Breast epithelium (tissue), 4 donors: ENCODE measurements around the gene SPNS3. TPM values are rescaled to one million over a fixed set of nuclear protein-coding genes. Genes with fewer than 3 reads are reported as not detected.
A peak's percentile ranks its signal among the peaks of the same experiment; 100 is the strongest.

Source experiments
- DNase-seq, 2 donors: peaks; one replicate each; pipeline ENCODE4 v3.0.0-alpha.2; 2019; ENCODE audit warnings: low spot score in 2 of 2
- H3K27ac ChIP-seq, 2 donors: fragments of 200-600 bp; sonication (generic) in 1 of 2; one replicate each; pipeline ENCODE4 v1.5.1; 2016 to 2019; ENCODE audit warnings: mild to moderate bottlenecking in 1 of 2
- H3K27me3 ChIP-seq, 2 donors: fragments of 200-600 bp; sonication (generic) in 1 of 2; one replicate each; pipeline versions ENCODE4 v1.5.1 to v1.6.0; 2017 to 2019; ENCODE audit warnings: control low read depth in 1 of 2, mild to moderate bottlenecking in 1 of 2
- H3K36me3 ChIP-seq: fragments of 200-600 bp; one replicate; pipeline ENCODE4 v1.5.1; 2019
- H3K4me1 ChIP-seq, 2 donors: fragments of 200-600 bp; sonication (generic); one replicate each; pipeline ENCODE4 v1.5.1; 2016 to 2019; ENCODE audit warnings: control low read depth in 1 of 2
- H3K4me3 ChIP-seq, 3 donors: fragments of 200-600 bp; sonication (generic); 1 replicate in 2 of 3; 2 replicates in 1 of 3; pipeline ENCODE4 v1.5.1; 2016 to 2019; ENCODE audit warnings: mild to moderate bottlenecking in 3 of 3, moderate library complexity in 2 of 3
- H3K9me3 ChIP-seq, 2 donors: fragments of 200-600 bp; sonication (generic) in 1 of 2; one replicate each; pipeline ENCODE4 v1.5.1; 2016 to 2019; ENCODE audit warnings: control low read depth in 1 of 2
- CTCF ChIP-seq, 3 donors: fragments of 450-650 bp; IDR thresholded peaks; one replicate each; pipeline ENCODE4 v1.5.1; 2016 to 2017; ENCODE audit warnings: antibody characterized with exemption in 3 of 3, mild to moderate bottlenecking in 3 of 3, moderate library complexity in 3 of 3
- POLR2A ChIP-seq: fragments of 450-650 bp; IDR thresholded peaks from one replicate; pipeline ENCODE4 v1.6.1; 2016; ENCODE audit warnings: antibody characterized with exemption, mild to moderate bottlenecking, moderate library complexity
- POLR2AphosphoS5 ChIP-seq, 3 donors: sonication (generic); formaldehyde crosslinking; IDR thresholded peaks; one replicate each; pipeline ENCODE4 v1.6.1; 2017; ENCODE audit warnings: antibody characterized with exemption in 3 of 3
- intact Hi-C: fragments of 100-400 bp; cut with DNase I; formaldehyde crosslinking; loops from one replicate; pipeline ENCODE4 v1.15.1; 2023; ENCODE audit warnings: low total_unique reads
- total RNA-seq, 3 donors: library from RNA; depleted of rRNA; stranded (reverse); fragments of >200 nt; gene quantifications; one replicate each; pipeline ENCODE4 v1.1.0, GENCODE V29; 2016

Gene SPNS3
- total RNA-seq, 3 donors from 2014 or later: 0.15 TPM; not detected in 2

GRCh38 chr17:4412933-4413831 lies 20.6 kb upstream of the SPNS3 start:
- intact Hi-C loops: no loop called here
- Histone ChIP-seq H3K9me3 (no peaks in the 10 kb centered on the region), H3K4me3 (peak overlapping the region in 1 of 3 donors; percentile 32), H3K27me3 (no peaks in the 10 kb centered on the region), H3K27ac (peak overlapping the region; percentile 29 to 58), H3K4me1 (no peaks in the 10 kb centered on the region), H3K36me3 (no peaks in the 10 kb centered on the region)
- peak; percentile 85 to 95 for DNase-seq
- peak; percentile 35 to 58 (median 57) for TF ChIP-seq POLR2AphosphoS5 (IDR thresholded peaks at IDR 0.05)
- TF ChIP-seq POLR2A: no peak
- TF ChIP-seq CTCF (IDR thresholded peaks at IDR 0.05): peak; percentile 95

DNA sequence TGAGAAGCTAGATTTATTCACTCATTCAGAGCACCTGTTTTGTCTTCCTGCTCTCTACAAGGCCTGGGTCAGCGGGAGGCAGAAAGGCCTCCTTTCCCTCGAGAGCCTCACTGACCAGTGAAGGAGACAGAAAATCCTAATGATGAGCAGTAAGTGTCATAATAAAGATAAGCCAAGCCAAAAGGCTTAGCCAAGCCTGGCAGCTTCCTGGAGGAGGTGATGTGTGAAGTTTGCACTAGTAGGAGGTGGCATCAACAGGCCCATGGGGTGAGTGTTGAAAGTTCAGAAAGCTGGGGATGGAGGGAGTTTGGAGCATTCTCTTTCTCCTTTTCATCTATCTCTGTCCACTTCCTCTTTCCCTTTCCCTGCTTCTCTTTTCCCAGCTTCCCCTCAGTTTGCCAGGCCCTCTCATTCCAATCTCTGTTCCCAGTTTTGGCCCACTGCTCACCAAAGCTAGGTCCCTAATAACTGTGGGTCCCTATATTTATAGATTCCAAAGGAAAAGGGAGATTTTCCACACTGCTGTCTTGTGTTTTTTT lies 16.5 kb upstream of the SPNS3 start:
- TF ChIP-seq POLR2AphosphoS5 (IDR thresholded peaks at IDR 0.05): no peak
- no peak overlapping the region for H3K27ac ChIP-seq
- intact Hi-C loops: no loop called here

GRCh38 chr17:4420692-4421131 lies 13.0 kb upstream of the SPNS3 start:
- no peak overlapping the region for H3K27ac ChIP-seq
- peak in 1 of 2 donors; percentile 37 for DNase-seq
- no peaks in the 10 kb centered on the region for H3K27me3 ChIP-seq
- TF ChIP-seq POLR2AphosphoS5 (IDR thresholded peaks at IDR 0.05): no peak
- TF ChIP-seq CTCF (IDR thresholded peaks at IDR 0.05): peak; percentile 61 to 87 (median 78)
- H3K36me3 ChIP-seq: no peaks in the 10 kb centered on the region
- no peaks in the 10 kb centered on the region for H3K4me1 ChIP-seq
- intact Hi-C loops: loop anchor here (10.0 kb wide), 1 partner anchor 144 kb away; the partner anchor contains the start of gene GGT6
- no peaks in the 10 kb centered on the region for H3K9me3 ChIP-seq
- no peak overlapping the region for H3K4me3 ChIP-seq

More for the DNA sequence above, 16.5 kb upstream of the SPNS3 start:
- Histone ChIP-seq H3K36me3 (no peaks in the 10 kb centered on the region), H3K4me3 (no peak overlapping the region), H3K27me3 (no peaks in the 10 kb centered on the region), H3K9me3 (no peaks in the 10 kb centered on the region), H3K4me1 (no peaks in the 10 kb centered on the region)
- no peak for DNase-seq

- H3K9me3 ChIP-seq: no peaks in the 10 kb centered on the region
- no peak overlapping the region for H3K27ac ChIP-seq
- H3K4me1 ChIP-seq: no peaks in the 10 kb centered on the region
- DNase-seq: no peak
- H3K4me3 ChIP-seq: no peak overlapping the region
- intact Hi-C loops: loop anchor here (10.0 kb wide), 1 partner anchor 142 kb away; the partner anchor contains the start of gene GGT6
- H3K36me3 ChIP-seq: no peaks in the 10 kb centered on the region
- no peak for TF ChIP-seq POLR2A
- TF ChIP-seq POLR2AphosphoS5 (IDR thresholded peaks at IDR 0.05): no peak
- TF ChIP-seq CTCF (IDR thresholded peaks at IDR 0.05): no peak
- H3K27me3 ChIP-seq: no peaks in the 10 kb centered on the region
Observed at GRCh38 chr17:4422864-4423263, 10.9 kb upstream of the SPNS3 start.

DNA sequence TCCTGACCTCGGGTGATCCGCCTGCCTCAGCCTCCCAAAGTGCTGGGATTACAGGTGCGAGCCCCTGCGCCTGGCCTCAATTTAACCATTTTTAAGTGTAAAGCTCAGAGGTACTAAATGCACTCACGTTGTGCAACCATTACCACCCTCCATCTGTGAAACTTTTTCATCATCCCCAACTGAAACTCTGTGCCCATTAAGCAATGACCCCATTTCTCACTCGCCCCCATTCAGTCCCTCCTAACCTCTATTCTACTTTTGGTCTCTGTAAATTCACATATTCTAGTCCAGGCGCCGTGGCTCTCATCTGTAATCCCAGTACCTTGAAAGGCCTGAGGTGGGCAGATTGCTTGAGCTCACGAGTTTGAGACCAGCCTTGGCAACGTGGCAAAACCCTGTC lies 8.3 kb upstream of the SPNS3 start:
- Histone ChIP-seq H3K27ac (no peak overlapping the region), H3K4me1 (no peaks in the 10 kb centered on the region), H3K9me3 (no peaks in the 10 kb centered on the region), H3K4me3 (no peak overlapping the region), H3K27me3 (no peaks in the 10 kb centered on the region), H3K36me3 (no peaks in the 10 kb centered on the region)
- no peak for DNase-seq
- TF ChIP-seq CTCF (IDR thresholded peaks at IDR 0.05): no peak
- no peak for TF ChIP-seq POLR2A
- TF ChIP-seq POLR2AphosphoS5 (IDR thresholded peaks at IDR 0.05): no peak
- intact Hi-C loops: loop anchor here (10.0 kb wide), 1 partner anchor 139 kb away; the partner anchor contains the start of gene GGT6
